Osteocyte (in vitro differentiated cells): ENCODE results near the gene UBAP2. TPM values are rescaled to one million over a fixed set of nuclear protein-coding genes. Genes with fewer than 3 reads are reported as not detected.

ENCODE experiments used
- DNase-seq: peaks from one replicate; pipeline ENCODE4 v3.0.0; 2021; ENCODE audit warnings: mixed read lengths; ENCODE audit not compliant: unreplicated experiment; ENCODE audit errors: extremely low spot score
- H3K27ac Mint-ChIP-seq: one replicate; pipeline ENCODE4 v1.8.0; 2021; ENCODE audit warnings: mild to moderate bottlenecking, mixed read lengths; ENCODE audit not compliant: unreplicated experiment
- H3K27me3 Mint-ChIP-seq: one replicate; pipeline ENCODE4 v1.8.0; 2021; ENCODE audit warnings: mixed read lengths; ENCODE audit not compliant: unreplicated experiment
- H3K36me3 Mint-ChIP-seq: one replicate; pipeline ENCODE4 v1.8.0; 2021; ENCODE audit warnings: mixed read lengths; ENCODE audit not compliant: unreplicated experiment
- H3K4me1 Mint-ChIP-seq: one replicate; pipeline ENCODE4 v1.8.0; 2021; ENCODE audit warnings: mixed read lengths; ENCODE audit not compliant: unreplicated experiment
- H3K4me3 Mint-ChIP-seq: one replicate; pipeline ENCODE4 v1.8.0; 2021; ENCODE audit warnings: mild to moderate bottlenecking, moderate library complexity, mixed read lengths; ENCODE audit not compliant: unreplicated experiment
- H3K9me3 Mint-ChIP-seq: one replicate; pipeline ENCODE4 v1.8.0; 2021; ENCODE audit warnings: mixed read lengths; ENCODE audit not compliant: unreplicated experiment
- total RNA-seq: library from RNA; stranded (reverse); gene quantifications from 2 replicates; pipeline ENCODE4 v1.2.1, GENCODE V29; 2021
- TF ChIP-seq, protein P1 (sequence below): fragments of 200-600 bp; sonication (generic); IDR thresholded peaks from 2 replicates; pipeline ENCODE4 v1.5.0; 2021; ENCODE audit warnings: antibody characterized with exemption, mild to moderate bottlenecking, moderate library complexity

UBAP2 gene
- total RNA-seq, 1 donor from 2014 or later: 39.9 TPM

DNA sequence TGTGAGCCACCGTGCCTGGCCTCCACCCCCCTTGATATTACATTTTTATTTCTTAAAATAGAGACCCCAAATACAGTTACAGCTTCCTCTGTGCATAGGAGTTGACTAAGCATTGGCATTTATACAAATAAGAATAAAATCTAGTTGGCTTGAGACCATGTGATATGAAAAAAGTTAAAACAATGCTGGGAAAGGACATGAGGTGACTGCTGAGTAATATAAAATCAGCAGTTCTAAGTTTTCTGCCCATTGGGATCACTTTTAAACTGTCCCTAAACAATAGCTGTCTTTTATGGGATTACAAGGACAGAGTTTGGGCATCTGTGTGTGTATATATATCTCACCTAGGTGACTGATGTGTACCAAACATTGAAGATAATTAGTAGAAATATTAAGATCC lies 135.1 kb downstream of the UBAP2 start:
- H3K4me1 Mint-ChIP-seq: peaks cover 8% of the 10 kb centered on the region
- DNase-seq: no peak
- TF ChIP-seq, protein P1, sequence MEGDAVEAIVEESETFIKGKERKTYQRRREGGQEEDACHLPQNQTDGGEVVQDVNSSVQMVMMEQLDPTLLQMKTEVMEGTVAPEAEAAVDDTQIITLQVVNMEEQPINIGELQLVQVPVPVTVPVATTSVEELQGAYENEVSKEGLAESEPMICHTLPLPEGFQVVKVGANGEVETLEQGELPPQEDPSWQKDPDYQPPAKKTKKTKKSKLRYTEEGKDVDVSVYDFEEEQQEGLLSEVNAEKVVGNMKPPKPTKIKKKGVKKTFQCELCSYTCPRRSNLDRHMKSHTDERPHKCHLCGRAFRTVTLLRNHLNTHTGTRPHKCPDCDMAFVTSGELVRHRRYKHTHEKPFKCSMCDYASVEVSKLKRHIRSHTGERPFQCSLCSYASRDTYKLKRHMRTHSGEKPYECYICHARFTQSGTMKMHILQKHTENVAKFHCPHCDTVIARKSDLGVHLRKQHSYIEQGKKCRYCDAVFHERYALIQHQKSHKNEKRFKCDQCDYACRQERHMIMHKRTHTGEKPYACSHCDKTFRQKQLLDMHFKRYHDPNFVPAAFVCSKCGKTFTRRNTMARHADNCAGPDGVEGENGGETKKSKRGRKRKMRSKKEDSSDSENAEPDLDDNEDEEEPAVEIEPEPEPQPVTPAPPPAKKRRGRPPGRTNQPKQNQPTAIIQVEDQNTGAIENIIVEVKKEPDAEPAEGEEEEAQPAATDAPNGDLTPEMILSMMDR: no peak
- H3K27me3 Mint-ChIP-seq: no peaks in the 10 kb centered on the region
- no peaks in the 10 kb centered on the region for H3K9me3 Mint-ChIP-seq
- H3K36me3 Mint-ChIP-seq: peaks cover 33% of the 10 kb centered on the region
- no peak overlapping the region for H3K27ac Mint-ChIP-seq
- H3K4me3 Mint-ChIP-seq: no peak overlapping the region

DNA sequence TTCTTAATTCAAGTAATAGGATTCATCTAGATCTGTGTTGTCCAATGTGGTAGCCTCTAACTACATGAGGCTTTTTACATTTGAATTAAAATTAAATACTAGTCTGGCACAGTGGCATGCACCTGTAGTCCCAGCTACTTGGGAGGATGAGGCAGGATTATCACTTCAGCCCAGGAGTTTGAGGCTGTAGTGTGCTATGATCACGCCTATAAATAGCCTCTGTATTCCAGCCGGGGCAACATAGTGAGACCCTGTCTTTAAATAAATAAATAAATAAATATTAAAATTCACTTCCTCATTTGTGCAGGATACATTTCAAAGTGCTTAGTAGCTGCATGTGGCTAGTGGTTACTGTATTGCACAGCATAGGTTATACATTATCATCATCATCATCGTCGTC lies 139.9 kb downstream of the UBAP2 start:
- H3K4me1 Mint-ChIP-seq: peaks cover 22% of the 10 kb centered on the region
- no peaks in the 10 kb centered on the region for H3K9me3 Mint-ChIP-seq
- no peak overlapping the region for H3K27ac Mint-ChIP-seq
- peak; percentile 3 for DNase-seq
- H3K27me3 Mint-ChIP-seq: no peaks in the 10 kb centered on the region
- peaks cover 16% of the 10 kb centered on the region for H3K36me3 Mint-ChIP-seq
- H3K4me3 Mint-ChIP-seq: no peak overlapping the region
- TF ChIP-seq, protein P1: no peak

DNA sequence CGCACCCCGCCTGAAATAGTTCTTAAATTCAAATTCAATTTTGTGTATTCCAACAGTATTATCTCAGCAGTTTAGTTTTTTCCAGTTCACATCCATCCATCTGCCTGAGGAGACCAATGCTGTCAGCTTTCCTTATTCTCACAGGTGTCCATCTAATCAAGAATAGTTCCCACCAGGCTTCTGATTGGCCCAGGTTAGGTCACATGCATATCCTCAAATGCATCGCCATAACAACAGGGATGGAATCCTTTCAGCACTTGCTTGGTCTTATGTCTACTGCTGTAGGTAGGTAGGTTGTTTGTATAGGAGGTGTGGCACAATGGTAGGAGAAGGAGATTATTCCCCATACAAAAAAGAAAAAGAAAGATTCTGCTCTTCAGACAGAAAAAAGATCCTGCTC lies 140.6 kb downstream of the UBAP2 start:
- TF ChIP-seq, protein P1: no peak
- peak; percentile 34 for DNase-seq
- H3K36me3 Mint-ChIP-seq: peaks cover 14% of the 10 kb centered on the region
- H3K4me1 Mint-ChIP-seq: peaks cover 22% of the 10 kb centered on the region
- no peaks in the 10 kb centered on the region for H3K9me3 Mint-ChIP-seq
- no peaks in the 10 kb centered on the region for H3K27me3 Mint-ChIP-seq
- H3K27ac Mint-ChIP-seq: no peak overlapping the region
- no peak overlapping the region for H3K4me3 Mint-ChIP-seq

- H3K36me3 Mint-ChIP-seq: peaks cover 11% of the 10 kb centered on the region
- DNase-seq: peak; percentile 13
- H3K4me1 Mint-ChIP-seq: peaks cover 22% of the 10 kb centered on the region
- H3K27ac Mint-ChIP-seq: peak overlapping the region; percentile 43
- H3K27me3 Mint-ChIP-seq: no peaks in the 10 kb centered on the region
- no peak overlapping the region for H3K4me3 Mint-ChIP-seq
- no peaks in the 10 kb centered on the region for H3K9me3 Mint-ChIP-seq
- TF ChIP-seq, protein P1: no peak
Observed at GRCh38 chr9:33907347-33907746, 141.3 kb downstream of the UBAP2 start.

GRCh38 chr9:33906769-33907168 lies 141.9 kb downstream of the UBAP2 start:
- peaks cover 22% of the 10 kb centered on the region for H3K4me1 Mint-ChIP-seq
- H3K4me3 Mint-ChIP-seq: no peak overlapping the region

More at GRCh38 chr9:33906769-33907168, 141.9 kb downstream of the UBAP2 start:
- no peak overlapping the region for H3K27ac Mint-ChIP-seq
- H3K9me3 Mint-ChIP-seq: no peaks in the 10 kb centered on the region
- no peaks in the 10 kb centered on the region for H3K27me3 Mint-ChIP-seq
- DNase-seq: peak; percentile 7
- TF ChIP-seq, protein P1: no peak
- H3K36me3 Mint-ChIP-seq: peaks cover 14% of the 10 kb centered on the region
